ENCODE data around the gene DNAH7.
"Not testable (repeated sequence)": the region's sequence is repeated elsewhere in the genome, so short reads cannot be mapped to it uniquely, and the experiment has no call there.

DNAH7 gene

DNA sequence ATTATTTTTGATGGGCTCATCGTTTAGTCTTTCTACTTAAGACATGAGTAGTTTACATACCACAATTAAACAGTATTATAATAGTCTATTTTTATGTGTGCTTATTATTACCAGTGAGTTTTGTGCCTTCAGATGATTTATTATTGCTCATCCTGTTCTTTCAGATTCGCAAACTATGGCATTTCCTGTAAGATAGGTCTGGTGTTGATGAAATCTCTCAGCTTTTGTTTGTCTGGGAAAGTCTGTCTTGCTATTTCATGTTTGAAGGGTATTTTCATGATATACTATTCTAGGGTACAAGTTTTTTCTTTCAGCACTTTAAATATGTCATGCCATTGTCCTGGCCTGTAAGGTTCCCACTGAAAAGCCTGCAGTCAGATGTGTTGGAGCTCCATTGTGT, 101.3 kb downstream of the DNAH7 start:
- Histone ChIP-seq H3K9me3 (ENCODE audit: control insufficient read depth, insufficient read depth, low read length) (no peaks in the 10 kb centered on the region), H3K4me1 (ENCODE audit: control insufficient read depth, insufficient read depth, low read length) (no peaks in the 10 kb centered on the region), H3K9ac (ENCODE audit: low read depth, low read length) (no peak overlapping the region), H3K27me3 (ENCODE audit: control insufficient read depth, insufficient read depth, low read length) (no peaks in the 10 kb centered on the region), H3K27ac (ENCODE audit: low read depth, low read length) (no peak overlapping the region), H3K4me3 (ENCODE audit: low read depth, low read length) (no peak overlapping the region), H3K36me3 (ENCODE audit: control insufficient read depth, insufficient read depth, low read length) (no peaks in the 10 kb centered on the region)

DNA sequence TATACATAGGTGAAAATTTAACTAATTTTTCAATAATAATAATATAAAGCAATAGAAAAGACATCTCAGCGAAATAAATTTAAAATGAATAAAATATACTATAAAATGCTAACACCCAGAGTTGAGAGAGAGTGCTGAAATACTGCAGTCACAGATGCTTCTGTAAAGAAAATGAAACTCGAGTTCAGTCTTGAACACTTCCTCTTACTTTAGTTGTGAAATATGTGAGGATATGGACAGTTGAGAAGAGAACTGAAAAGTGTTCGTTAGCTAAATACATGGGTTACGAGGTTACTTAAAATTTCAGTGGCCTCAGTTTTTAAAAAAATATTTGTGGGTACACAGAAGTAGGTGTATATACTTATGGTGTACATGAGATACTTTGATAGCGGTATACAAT, 106.8 kb downstream of the DNAH7 start:
- Histone ChIP-seq H3K9me3 (ENCODE audit: control insufficient read depth, insufficient read depth, low read length) (no peaks in the 10 kb centered on the region), H3K27ac (ENCODE audit: low read depth, low read length) (no peak overlapping the region), H3K27me3 (ENCODE audit: control insufficient read depth, insufficient read depth, low read length) (no peaks in the 10 kb centered on the region)

DNA sequence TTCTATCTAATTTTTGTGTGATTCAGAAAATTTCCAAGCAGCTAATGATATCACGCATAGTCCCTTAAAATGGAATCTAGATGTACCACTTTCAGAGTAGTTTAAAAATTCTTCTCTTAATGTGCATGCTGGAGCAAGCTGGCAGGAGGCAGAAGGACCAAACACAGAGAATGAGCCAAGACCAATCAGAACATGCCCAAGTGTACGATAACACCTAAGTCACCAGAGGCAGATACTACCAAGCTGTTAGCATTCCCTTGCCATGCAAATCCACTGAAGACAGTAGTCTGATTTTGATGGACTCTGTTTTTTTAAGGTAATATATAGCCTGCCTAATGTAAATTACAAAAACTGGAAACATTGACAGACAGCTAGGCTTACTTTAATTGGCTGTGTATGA, 109.3 kb downstream of the DNAH7 start:
- no peaks in the 10 kb centered on the region for H3K9me3 ChIP-seq (ENCODE audit: control insufficient read depth, insufficient read depth, low read length)
- no peaks in the 10 kb centered on the region for H3K4me1 ChIP-seq (ENCODE audit: control insufficient read depth, insufficient read depth, low read length)
- no peak overlapping the region for H3K4me3 ChIP-seq (ENCODE audit: low read depth, low read length)
- no peak overlapping the region for H3K27ac ChIP-seq (ENCODE audit: low read depth, low read length)
- H3K27me3 ChIP-seq (ENCODE audit: control insufficient read depth, insufficient read depth, low read length), result no peaks in the 10 kb centered on the region
- no peaks in the 10 kb centered on the region for H3K36me3 ChIP-seq (ENCODE audit: control insufficient read depth, insufficient read depth, low read length)
- H3K9ac ChIP-seq (ENCODE audit: low read depth, low read length), result no peak overlapping the region

More for the DNA sequence above, 106.8 kb downstream of the DNAH7 start:
- Histone ChIP-seq H3K4me1 (ENCODE audit: control insufficient read depth, insufficient read depth, low read length) (no peaks in the 10 kb centered on the region), H3K4me3 (ENCODE audit: low read depth, low read length) (no peak overlapping the region), H3K9ac (ENCODE audit: low read depth, low read length) (no peak overlapping the region), H3K36me3 (ENCODE audit: control insufficient read depth, insufficient read depth, low read length) (no peaks in the 10 kb centered on the region)

DNA sequence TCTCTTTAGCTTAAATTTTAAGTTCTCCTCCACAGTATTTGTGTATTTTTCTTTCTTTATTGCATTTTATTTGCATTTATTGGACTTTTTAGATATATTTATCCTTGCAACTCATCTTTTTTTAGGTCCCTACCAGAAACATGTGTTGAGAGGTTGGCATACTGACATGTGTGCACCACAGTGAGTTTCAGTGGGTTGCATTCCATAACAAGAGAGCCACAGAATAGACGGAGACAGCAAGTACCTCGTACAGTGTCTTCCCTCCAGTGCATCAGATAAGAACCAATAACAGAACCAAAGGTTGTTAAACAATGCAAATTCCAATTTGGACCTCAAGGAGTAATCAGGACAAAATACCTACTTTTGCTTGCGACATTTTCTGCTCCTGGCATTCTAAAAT, 111.9 kb downstream of the DNAH7 start:
- H3K9ac ChIP-seq (ENCODE audit: low read depth, low read length), result no peak overlapping the region
- H3K27ac ChIP-seq (ENCODE audit: low read depth, low read length), result no peak overlapping the region
- H3K27me3 ChIP-seq (ENCODE audit: control insufficient read depth, insufficient read depth, low read length), result no peaks in the 10 kb centered on the region
- no peaks in the 10 kb centered on the region for H3K36me3 ChIP-seq (ENCODE audit: control insufficient read depth, insufficient read depth, low read length)
- H3K4me1 ChIP-seq (ENCODE audit: control insufficient read depth, insufficient read depth, low read length), result no peaks in the 10 kb centered on the region
- no peaks in the 10 kb centered on the region for H3K9me3 ChIP-seq (ENCODE audit: control insufficient read depth, insufficient read depth, low read length)
- H3K4me3 ChIP-seq (ENCODE audit: low read depth, low read length), result no peak overlapping the region

DNA sequence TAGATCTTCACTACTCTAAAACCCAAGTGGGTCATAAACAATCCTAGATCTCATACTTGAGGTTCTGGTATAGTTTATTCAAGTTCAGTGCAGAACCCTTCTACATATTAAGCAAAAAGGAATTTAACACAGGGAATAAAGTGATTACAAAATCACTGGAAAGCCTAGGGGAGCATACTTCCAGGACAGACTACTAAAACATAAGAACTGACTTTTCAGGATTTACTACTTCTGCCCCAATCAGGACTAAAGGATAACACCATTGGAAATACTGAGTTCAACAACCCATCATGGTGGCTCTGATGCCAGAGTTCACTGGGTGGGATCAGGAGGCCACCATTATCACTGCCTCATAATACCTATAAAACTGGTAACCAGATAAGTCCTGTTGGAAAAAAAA, 123.6 kb downstream of the DNAH7 start:
- no peak overlapping the region for H3K27ac ChIP-seq (ENCODE audit: low read depth, low read length)
- no peaks in the 10 kb centered on the region for H3K36me3 ChIP-seq (ENCODE audit: control insufficient read depth, insufficient read depth, low read length)
- no peaks in the 10 kb centered on the region for H3K9me3 ChIP-seq (ENCODE audit: control insufficient read depth, insufficient read depth, low read length)
- H3K4me1 ChIP-seq (ENCODE audit: control insufficient read depth, insufficient read depth, low read length), result no peaks in the 10 kb centered on the region
- H3K4me3 ChIP-seq (ENCODE audit: low read depth, low read length), result no peak overlapping the region
- no peak overlapping the region for H3K9ac ChIP-seq (ENCODE audit: low read depth, low read length)
- H3K27me3 ChIP-seq (ENCODE audit: control insufficient read depth, insufficient read depth, low read length), result no peaks in the 10 kb centered on the region

DNA sequence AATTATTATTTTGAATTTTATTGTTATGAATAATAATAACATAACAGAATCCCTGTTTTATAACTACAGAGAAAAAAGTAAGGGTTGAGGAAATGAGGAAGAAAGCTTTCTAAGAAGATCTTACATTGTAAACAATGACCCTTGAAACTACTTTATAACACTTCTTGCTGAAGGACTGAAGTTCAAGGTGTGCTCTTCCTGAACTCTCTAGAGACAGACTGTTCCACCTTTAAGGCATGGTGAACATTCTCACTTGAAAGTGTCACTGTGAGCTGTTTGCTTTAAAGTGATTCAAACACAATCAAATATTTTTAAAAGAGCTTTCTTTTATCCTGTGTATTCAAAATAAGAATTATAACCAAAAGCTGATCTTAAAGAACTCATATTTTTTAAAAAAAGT, 131.5 kb downstream of the DNAH7 start:
- Histone ChIP-seq H3K36me3 (ENCODE audit: control insufficient read depth, insufficient read depth, low read length) (no peaks in the 10 kb centered on the region), H3K9ac (ENCODE audit: low read depth, low read length) (no peak overlapping the region), H3K4me3 (ENCODE audit: low read depth, low read length) (no peak overlapping the region), H3K4me1 (ENCODE audit: control insufficient read depth, insufficient read depth, low read length) (no peaks in the 10 kb centered on the region), H3K27me3 (ENCODE audit: control insufficient read depth, insufficient read depth, low read length) (no peaks in the 10 kb centered on the region), H3K27ac (ENCODE audit: low read depth, low read length) (no peak overlapping the region), H3K9me3 (ENCODE audit: control insufficient read depth, insufficient read depth, low read length) (no peaks in the 10 kb centered on the region)

DNA sequence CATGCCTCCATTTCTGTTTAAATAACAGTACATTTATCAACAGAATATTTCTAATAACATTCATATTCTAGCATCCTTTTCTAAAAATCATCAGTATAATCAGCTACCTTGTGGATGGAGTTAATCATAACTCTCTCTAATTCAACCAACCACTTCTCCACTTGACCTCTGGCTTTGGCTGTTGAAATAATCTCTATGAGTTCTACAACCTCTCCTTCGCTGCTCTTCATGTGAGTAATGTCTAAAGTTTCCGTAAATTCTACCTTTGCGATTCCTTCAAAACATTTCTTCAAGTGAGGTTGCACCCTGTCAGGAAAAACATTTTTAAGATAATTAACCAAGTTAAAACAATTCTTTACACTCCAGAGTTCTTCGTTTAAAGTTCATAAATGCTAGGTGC, 134.2 kb downstream of the DNAH7 start:
- Histone ChIP-seq H3K4me1 (ENCODE audit: control insufficient read depth, insufficient read depth, low read length) (no peaks in the 10 kb centered on the region), H3K27me3 (ENCODE audit: control insufficient read depth, insufficient read depth, low read length) (no peaks in the 10 kb centered on the region), H3K27ac (ENCODE audit: low read depth, low read length) (no peak overlapping the region), H3K9me3 (ENCODE audit: control insufficient read depth, insufficient read depth, low read length) (no peaks in the 10 kb centered on the region), H3K9ac (ENCODE audit: low read depth, low read length) (no peak overlapping the region), H3K36me3 (ENCODE audit: control insufficient read depth, insufficient read depth, low read length) (no peaks in the 10 kb centered on the region), H3K4me3 (ENCODE audit: low read depth, low read length) (no peak overlapping the region)

DNA sequence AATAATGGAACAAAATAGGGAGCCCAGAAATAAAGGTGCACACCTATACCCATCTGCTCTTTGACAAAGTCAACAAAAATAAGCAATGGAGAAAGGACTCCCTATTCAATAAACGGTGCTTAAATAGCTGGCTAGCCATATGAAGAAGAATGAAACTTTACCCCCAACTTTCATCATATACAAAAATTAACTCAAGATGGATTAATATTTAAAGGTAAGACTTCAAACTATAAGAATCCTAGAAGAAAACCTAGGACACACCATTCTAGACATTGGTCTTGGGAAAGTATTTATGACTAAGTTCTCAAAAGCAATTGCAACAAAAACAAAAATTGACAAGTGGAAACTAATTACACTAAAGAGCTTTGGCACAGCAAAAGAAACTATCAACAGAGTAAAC, 139.1 kb downstream of the DNAH7 start:
- Histone ChIP-seq H3K4me1 (ENCODE audit: control insufficient read depth, insufficient read depth, low read length) (no peaks in the 10 kb centered on the region), H3K27me3 (ENCODE audit: control insufficient read depth, insufficient read depth, low read length) (no peaks in the 10 kb centered on the region)

DNA sequence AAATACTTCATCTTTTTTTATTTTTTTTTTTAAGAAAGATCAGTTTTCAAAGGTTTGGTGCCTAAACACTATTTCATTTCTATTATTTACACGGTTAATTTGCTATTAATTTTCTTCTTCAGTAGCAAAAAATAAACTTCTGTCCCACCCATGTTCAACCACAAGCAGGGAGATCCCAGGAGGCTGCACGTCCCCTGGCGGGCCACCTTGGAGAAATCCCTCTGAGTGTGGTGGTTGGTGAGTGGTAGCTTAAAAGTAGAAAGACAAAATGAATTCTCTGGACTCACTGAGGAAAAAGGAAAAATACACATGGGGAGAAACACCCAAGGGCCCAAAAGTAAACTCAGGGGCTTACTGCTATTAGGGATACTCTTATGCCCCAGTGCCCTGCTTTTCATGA, 143.5 kb downstream of the DNAH7 start:
- H3K9ac ChIP-seq (ENCODE audit: low read depth, low read length), result no peak overlapping the region

More for the DNA sequence above, 139.1 kb downstream of the DNAH7 start:
- Histone ChIP-seq H3K9ac (ENCODE audit: low read depth, low read length) (no peak overlapping the region), H3K36me3 (ENCODE audit: control insufficient read depth, insufficient read depth, low read length) (no peaks in the 10 kb centered on the region), H3K9me3 (ENCODE audit: control insufficient read depth, insufficient read depth, low read length) (no peaks in the 10 kb centered on the region), H3K27ac (ENCODE audit: low read depth, low read length) (no peak overlapping the region), H3K4me3 (ENCODE audit: low read depth, low read length) (no peak overlapping the region)

DNA sequence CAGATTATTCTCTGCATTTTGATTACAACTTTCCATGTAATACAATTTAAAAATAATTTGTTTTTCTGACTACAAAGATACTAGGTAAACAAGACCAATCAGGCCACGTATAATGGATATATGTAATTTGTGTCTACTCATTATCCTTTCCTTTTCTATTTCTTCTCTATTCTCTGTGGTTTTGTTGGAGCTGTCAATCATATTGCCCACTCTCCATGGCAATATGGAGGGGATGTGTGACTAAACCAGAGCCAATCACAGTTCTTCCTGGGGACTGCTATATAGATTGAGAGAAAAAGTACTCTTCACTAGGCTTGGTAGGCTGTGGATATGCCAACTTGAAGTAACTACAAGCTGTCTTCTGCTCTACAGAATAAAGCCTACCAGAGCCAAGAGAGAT, 144.7 kb downstream of the DNAH7 start:
- H3K9ac ChIP-seq (ENCODE audit: low read depth, low read length), result no peak overlapping the region
- no peak overlapping the region for H3K4me3 ChIP-seq (ENCODE audit: low read depth, low read length)
- H3K36me3 ChIP-seq (ENCODE audit: control insufficient read depth, insufficient read depth, low read length), result no peaks in the 10 kb centered on the region
- H3K27ac ChIP-seq (ENCODE audit: low read depth, low read length), result no peak overlapping the region
- H3K27me3 ChIP-seq (ENCODE audit: control insufficient read depth, insufficient read depth, low read length), result no peaks in the 10 kb centered on the region
- H3K9me3 ChIP-seq (ENCODE audit: control insufficient read depth, insufficient read depth, low read length), result no peaks in the 10 kb centered on the region
- H3K4me1 ChIP-seq (ENCODE audit: control insufficient read depth, insufficient read depth, low read length), result no peaks in the 10 kb centered on the region

More for the DNA sequence above, 143.5 kb downstream of the DNAH7 start:
- Histone ChIP-seq H3K4me1 (ENCODE audit: control insufficient read depth, insufficient read depth, low read length) (no peaks in the 10 kb centered on the region), H3K27me3 (ENCODE audit: control insufficient read depth, insufficient read depth, low read length) (no peaks in the 10 kb centered on the region), H3K27ac (ENCODE audit: low read depth, low read length) (no peak overlapping the region), H3K9me3 (ENCODE audit: control insufficient read depth, insufficient read depth, low read length) (no peaks in the 10 kb centered on the region), H3K4me3 (ENCODE audit: low read depth, low read length) (no peak overlapping the region), H3K36me3 (ENCODE audit: control insufficient read depth, insufficient read depth, low read length) (no peaks in the 10 kb centered on the region)

DNA sequence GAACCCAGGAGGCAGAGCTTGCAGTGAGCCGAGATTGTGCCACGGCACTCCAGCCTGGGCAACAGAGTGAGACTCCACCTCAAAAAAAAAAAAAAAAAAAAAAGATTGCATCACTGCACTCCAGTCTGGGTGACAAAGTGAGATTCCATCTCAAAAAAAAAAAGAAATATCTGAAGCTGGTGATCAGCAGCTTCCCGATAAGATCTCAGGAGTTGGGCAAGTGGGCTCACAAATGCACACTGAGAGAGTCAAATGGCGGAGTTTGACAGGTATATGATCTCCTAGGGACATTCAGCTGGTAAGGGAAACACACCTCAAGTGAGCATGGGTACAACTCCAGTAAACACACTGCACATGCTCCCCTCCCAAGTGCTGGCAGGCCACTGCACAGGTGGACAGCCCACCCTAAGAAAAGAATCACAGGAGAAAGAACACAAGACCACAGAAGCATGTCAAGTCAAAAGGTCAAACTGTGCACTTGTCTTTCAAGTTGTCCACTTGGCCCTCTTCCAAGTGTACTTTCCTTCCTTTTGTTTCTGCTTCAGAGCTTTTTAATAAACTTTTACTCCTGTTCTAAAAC, 151.5 kb downstream of the DNAH7 start:
- H3K36me3 ChIP-seq (ENCODE audit: control insufficient read depth, insufficient read depth, low read length); H3K4me1 ChIP-seq (ENCODE audit: control insufficient read depth, insufficient read depth, low read length); H3K9me3 ChIP-seq (ENCODE audit: control insufficient read depth, insufficient read depth, low read length); H3K27me3 ChIP-seq (ENCODE audit: control insufficient read depth, insufficient read depth, low read length); H3K27ac ChIP-seq (ENCODE audit: low read depth, low read length); H3K4me3 ChIP-seq (ENCODE audit: low read depth, low read length); H3K9ac ChIP-seq (ENCODE audit: low read depth, low read length): not testable (repeated sequence)

DNA sequence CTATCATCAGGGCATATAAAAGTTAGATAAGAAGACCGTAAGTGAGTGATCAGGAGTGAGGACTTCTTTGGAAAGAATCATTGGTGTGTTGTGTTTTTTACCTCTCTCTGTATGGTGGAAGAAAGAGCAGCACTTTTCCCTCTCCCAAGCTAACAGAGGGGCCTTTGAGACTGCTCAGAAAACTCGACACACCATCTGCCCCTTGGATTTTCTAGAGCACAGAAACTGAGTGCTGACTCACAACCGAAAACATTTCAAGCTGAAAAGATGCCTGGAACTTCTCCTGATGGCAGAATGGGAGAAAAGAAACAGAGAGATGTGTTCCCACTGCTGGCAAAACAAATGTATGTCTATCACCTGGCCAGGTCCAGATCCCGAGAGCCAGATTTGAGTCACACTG, 156.6 kb downstream of the DNAH7 start:
- Histone ChIP-seq H3K4me3 (ENCODE audit: low read depth, low read length) (no peak overlapping the region), H3K27ac (ENCODE audit: low read depth, low read length) (no peak overlapping the region), H3K9me3 (ENCODE audit: control insufficient read depth, insufficient read depth, low read length) (no peaks in the 10 kb centered on the region), H3K27me3 (ENCODE audit: control insufficient read depth, insufficient read depth, low read length) (no peaks in the 10 kb centered on the region), H3K36me3 (ENCODE audit: control insufficient read depth, insufficient read depth, low read length) (no peaks in the 10 kb centered on the region), H3K4me1 (ENCODE audit: control insufficient read depth, insufficient read depth, low read length) (no peaks in the 10 kb centered on the region), H3K9ac (ENCODE audit: low read depth, low read length) (no peak overlapping the region)

Measured in HUES48 (cell line).